ENCODE results near the gene SLC9C1. TPM values are rescaled to one million over a fixed set of nuclear protein-coding genes. Genes with fewer than 3 reads are reported as not detected.
"Not testable (repeated sequence)": the region's sequence is repeated elsewhere in the genome, so short reads cannot be mapped to it uniquely, and the experiment has no call there.

SLC9C1 gene
- total RNA-seq, 5 donors from 2014 or later (not counting 1 experiment from before 2014, with no cell fraction given) = not detected

- no peak for ATAC-seq (replicated peaks in 1 of 4)
- 100% methylated on average over 1 of the region's 1 CpG for WGBS (ENCODE audit: insufficient coverage)
- ChIA-PET CTCF (no interaction called here), POLR2A (no interaction called here)
- H3K36me3 ChIP-seq (ENCODE audit: control insufficient read depth in 2 of 2, extremely low read depth in 1 of 2, insufficient read depth in 1 of 2, low read length in 1 of 2) = no peaks in the 10 kb centered on the region
- peaks cover 0 to 6% of the 10 kb centered on the region in 2 donors for H3K27me3 Mint-ChIP-seq
- peaks cover 0 to 8% of the 10 kb centered on the region in 2 experiments for H3K27me3 ChIP-seq (replicated peaks in 1 of 2; ENCODE audit: control insufficient read depth in 2 of 2, extremely low read depth in 1 of 2, insufficient read depth in 2 of 2, low read length in 1 of 2)
- peaks cover 12 to 31% (median 15%) of the 10 kb centered on the region in 3 donors for H3K9me3 Mint-ChIP-seq
- peaks cover 1% of the 10 kb centered on the region for H3K36me3 Mint-ChIP-seq
- H3K4me1 ChIP-seq (ENCODE audit: control insufficient read depth in 1 of 2, extremely low read depth in 1 of 2, insufficient read depth in 2 of 2, low read length in 2 of 2) = no peaks in the 10 kb centered on the region
- peaks cover 3% of the 10 kb centered on the region for H3K9me3 ChIP-seq
- H3K27ac Mint-ChIP-seq = no peak overlapping the region
- H3K4me3 Mint-ChIP-seq = no peak overlapping the region
- no peak overlapping the region for H3K27ac ChIP-seq (ENCODE audit: low read length)
- DNase-seq = no peak
- H3K4me1 Mint-ChIP-seq = no peaks in the 10 kb centered on the region
- no peak overlapping the region for H3K4me3 ChIP-seq (ENCODE audit: control insufficient read depth in 1 of 2, extremely low read depth in 1 of 2, low read length in 1 of 2)
These were observed 96.9 kb downstream of the SLC9C1 start for GRCh38 chr3:112197131-112197530.

DNA sequence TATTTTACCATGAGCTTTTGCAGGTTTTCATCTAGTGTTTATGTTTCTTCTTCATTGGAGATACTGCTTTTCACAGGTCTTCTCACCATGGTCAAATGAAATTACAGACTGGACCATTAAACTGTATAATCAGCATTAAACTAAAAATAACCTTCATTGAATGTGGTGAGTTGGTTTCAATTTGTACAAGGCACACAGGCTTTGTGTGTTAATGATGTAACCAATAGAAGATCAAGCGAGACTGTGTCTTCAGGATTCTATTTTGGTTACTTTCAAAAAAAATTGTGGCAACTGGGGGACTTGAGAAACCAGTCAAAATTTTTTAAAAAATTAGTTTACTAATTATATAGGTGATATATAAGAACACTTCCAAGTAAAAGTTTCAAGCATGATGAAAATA lies 106.7 kb downstream of the SLC9C1 start:
- H3K27me3 ChIP-seq (replicated peaks in 1 of 2; ENCODE audit: control insufficient read depth in 2 of 2, extremely low read depth in 1 of 2, insufficient read depth in 2 of 2, low read length in 1 of 2) = no peaks in the 10 kb centered on the region
- no CpG with 5 or more reads among the region's 1 CpG for WGBS (ENCODE audit: insufficient coverage)
- H3K4me3 Mint-ChIP-seq = no peak overlapping the region
- H3K27ac ChIP-seq (ENCODE audit: low read length) = no peak overlapping the region
- peaks cover 4 to 13% (median 11%) of the 10 kb centered on the region in 3 donors for H3K9me3 Mint-ChIP-seq
- peaks cover 0 to 3% (median 2%) of the 10 kb centered on the region in 3 donors for H3K4me1 Mint-ChIP-seq
- ATAC-seq (replicated peaks in 1 of 4) = no peak
- peaks cover 8% of the 10 kb centered on the region in 2 donors for H3K27me3 Mint-ChIP-seq
- no peaks in the 10 kb centered on the region for H3K4me1 ChIP-seq (ENCODE audit: control insufficient read depth in 1 of 2, extremely low read depth in 1 of 2, insufficient read depth in 2 of 2, low read length in 2 of 2)
- ChIA-PET POLR2A (interaction anchor here in 1 of 2 donors (0.7 kb wide), 1 partner anchor 81 kb away, joined by 3 read pairs; no protein-coding TSS in a partner anchor), CTCF (interaction anchor here in 1 of 2 donors (0.6 kb wide), 1 partner anchor 607 kb away, joined by 3 read pairs; no protein-coding TSS in a partner anchor)
- H3K36me3 Mint-ChIP-seq = peaks cover 12% of the 10 kb centered on the region
- H3K36me3 ChIP-seq (ENCODE audit: control insufficient read depth in 2 of 2, extremely low read depth in 1 of 2, insufficient read depth in 1 of 2, low read length in 1 of 2) = no peaks in the 10 kb centered on the region
- no peak overlapping the region for H3K27ac Mint-ChIP-seq
- no peak overlapping the region for H3K4me3 ChIP-seq (ENCODE audit: control insufficient read depth in 1 of 2, extremely low read depth in 1 of 2, low read length in 1 of 2)
- H3K9me3 ChIP-seq = no peaks in the 10 kb centered on the region
- no peak for DNase-seq

- CTCF ChIA-PET; H3K27me3 Mint-ChIP-seq; H3K9me3 Mint-ChIP-seq; H3K27ac Mint-ChIP-seq; H3K4me3 ChIP-seq (ENCODE audit: control insufficient read depth in 1 of 2, extremely low read depth in 1 of 2, low read length in 1 of 2); H3K4me1 Mint-ChIP-seq; H3K36me3 ChIP-seq (ENCODE audit: control insufficient read depth in 2 of 2, extremely low read depth in 1 of 2, insufficient read depth in 1 of 2, low read length in 1 of 2); H3K9me3 ChIP-seq; H3K27me3 ChIP-seq (replicated peaks in 1 of 2; ENCODE audit: control insufficient read depth in 2 of 2, extremely low read depth in 1 of 2, insufficient read depth in 2 of 2, low read length in 1 of 2); H3K4me3 Mint-ChIP-seq; POLR2A ChIA-PET; DNase-seq; H3K27ac ChIP-seq (ENCODE audit: low read length); H3K36me3 Mint-ChIP-seq; H3K4me1 ChIP-seq (ENCODE audit: control insufficient read depth in 1 of 2, extremely low read depth in 1 of 2, insufficient read depth in 2 of 2, low read length in 2 of 2): not testable (repeated sequence)
- peak in 1 of 4 experiments; percentile 23 for ATAC-seq (replicated peaks in 1 of 4)
- WGBS (ENCODE audit: insufficient coverage) = 38% methylated on average over 8 of the region's 42 CpGs
These were observed 108.5 kb downstream of the SLC9C1 start for GRCh38 chr3:112185423-112186035.

DNA sequence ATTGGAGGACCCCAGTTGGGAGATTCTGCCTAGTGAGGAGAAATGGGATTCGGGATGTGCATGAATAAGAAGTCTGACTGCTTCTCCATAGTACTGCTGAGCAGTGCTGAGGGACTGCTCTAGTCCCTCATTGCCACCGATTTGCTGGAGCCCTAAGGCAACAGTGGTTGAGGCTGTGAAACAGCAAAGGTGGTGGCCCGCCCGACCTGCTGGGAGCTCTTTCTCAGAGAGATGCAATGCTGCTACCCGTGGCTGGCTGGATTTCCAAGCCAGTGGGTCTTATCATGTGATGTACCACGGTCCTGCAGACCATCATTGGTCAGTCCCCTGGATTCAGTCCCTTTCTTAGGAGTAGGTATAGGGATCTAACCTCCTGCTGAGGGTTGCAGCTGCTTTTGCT lies 118.4 kb downstream of the SLC9C1 start:
- peaks cover 0 to 3% of the 10 kb centered on the region in 2 donors for H3K27me3 Mint-ChIP-seq
- CTCF ChIA-PET = interaction anchor here in 1 of 2 donors (0.6 kb wide), 1 partner anchor 134 kb away, joined by 3 read pairs; no protein-coding TSS in a partner anchor
- DNase-seq (no peak), ATAC-seq (replicated peaks in 1 of 4) (no peak)
- H3K4me3 Mint-ChIP-seq = no peak overlapping the region
- no peaks in the 10 kb centered on the region for H3K9me3 ChIP-seq
- H3K4me1 ChIP-seq (ENCODE audit: control insufficient read depth in 1 of 2, extremely low read depth in 1 of 2, insufficient read depth in 2 of 2, low read length in 2 of 2) = no peaks in the 10 kb centered on the region
- no peak overlapping the region for H3K4me3 ChIP-seq (ENCODE audit: control insufficient read depth in 1 of 2, extremely low read depth in 1 of 2, low read length in 1 of 2)
- no peak overlapping the region for H3K27ac Mint-ChIP-seq
- POLR2A ChIA-PET = no interaction called here
- WGBS (ENCODE audit: insufficient coverage) = 83% methylated on average over 6 of the region's 6 CpGs
- no peaks in the 10 kb centered on the region for H3K4me1 Mint-ChIP-seq
- H3K27me3 ChIP-seq (replicated peaks in 1 of 2; ENCODE audit: control insufficient read depth in 2 of 2, extremely low read depth in 1 of 2, insufficient read depth in 2 of 2, low read length in 1 of 2) = peaks cover 0 to 18% of the 10 kb centered on the region in 2 experiments
- no peaks in the 10 kb centered on the region for H3K36me3 Mint-ChIP-seq
- H3K36me3 ChIP-seq (ENCODE audit: control insufficient read depth in 2 of 2, extremely low read depth in 1 of 2, insufficient read depth in 1 of 2, low read length in 1 of 2) = no peaks in the 10 kb centered on the region
- no peak overlapping the region for H3K27ac ChIP-seq (ENCODE audit: low read length)
- no peaks in the 10 kb centered on the region for H3K9me3 Mint-ChIP-seq

DNA sequence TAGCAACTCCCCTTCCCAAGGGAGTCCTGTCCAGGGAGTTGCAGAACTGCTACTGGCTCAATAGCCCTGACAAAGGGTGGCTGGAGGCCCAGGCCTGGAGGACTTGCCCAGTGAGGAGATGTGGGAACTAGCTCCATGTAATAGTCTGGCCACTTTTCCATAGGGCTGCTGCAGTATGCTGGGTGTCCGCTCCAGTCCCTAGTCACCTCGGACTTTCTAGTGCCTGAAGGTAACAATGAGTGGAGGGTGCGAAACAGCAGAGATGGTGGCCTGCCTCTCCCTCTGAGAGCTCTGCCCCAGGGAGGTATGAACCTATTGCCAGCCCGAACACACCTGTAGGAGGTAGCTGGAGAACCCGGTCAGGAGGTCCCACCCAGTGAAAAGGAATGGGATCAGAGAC lies 119.0 kb downstream of the SLC9C1 start:
- Mint-ChIP-seq H3K27ac (no peak overlapping the region), H3K4me1 (no peaks in the 10 kb centered on the region), H3K27me3 (peaks cover 0 to 3% of the 10 kb centered on the region in 2 donors), H3K4me3 (no peak overlapping the region), H3K9me3 (no peaks in the 10 kb centered on the region), H3K36me3 (no peaks in the 10 kb centered on the region)
- Histone ChIP-seq H3K9me3 (no peaks in the 10 kb centered on the region), H3K27me3 (replicated peaks in 1 of 2; ENCODE audit: control insufficient read depth in 2 of 2, extremely low read depth in 1 of 2, insufficient read depth in 2 of 2, low read length in 1 of 2) (peaks cover 0 to 18% of the 10 kb centered on the region in 2 experiments), H3K27ac (ENCODE audit: low read length) (no peak overlapping the region), H3K4me1 (ENCODE audit: control insufficient read depth in 1 of 2, extremely low read depth in 1 of 2, insufficient read depth in 2 of 2, low read length in 2 of 2) (no peaks in the 10 kb centered on the region), H3K4me3 (ENCODE audit: control insufficient read depth in 1 of 2, extremely low read depth in 1 of 2, low read length in 1 of 2) (no peak overlapping the region), H3K36me3 (ENCODE audit: control insufficient read depth in 2 of 2, extremely low read depth in 1 of 2, insufficient read depth in 1 of 2, low read length in 1 of 2) (no peaks in the 10 kb centered on the region)
- ChIA-PET POLR2A (no interaction called here), CTCF (no interaction called here)
- DNase-seq (no peak), ATAC-seq (replicated peaks in 1 of 4) (no peak)
- 90% methylated on average over 5 of the region's 5 CpGs for WGBS (ENCODE audit: insufficient coverage)

- Mint-ChIP-seq H3K9me3 (peaks cover 0 to 2% (median 2%) of the 10 kb centered on the region in 3 donors), H3K4me1 (no peaks in the 10 kb centered on the region), H3K27ac (no peak overlapping the region), H3K4me3 (no peak overlapping the region), H3K27me3 (peaks cover 0 to under 1% of the 10 kb centered on the region in 2 donors), H3K36me3 (no peaks in the 10 kb centered on the region)
- Histone ChIP-seq H3K4me3 (ENCODE audit: control insufficient read depth in 1 of 2, extremely low read depth in 1 of 2, low read length in 1 of 2) (no peak overlapping the region), H3K27ac (ENCODE audit: low read length) (no peak overlapping the region), H3K9me3 (no peaks in the 10 kb centered on the region), H3K4me1 (ENCODE audit: control insufficient read depth in 1 of 2, extremely low read depth in 1 of 2, insufficient read depth in 2 of 2, low read length in 2 of 2) (no peaks in the 10 kb centered on the region), H3K36me3 (ENCODE audit: control insufficient read depth in 2 of 2, extremely low read depth in 1 of 2, insufficient read depth in 1 of 2, low read length in 1 of 2) (no peaks in the 10 kb centered on the region), H3K27me3 (replicated peaks in 1 of 2; ENCODE audit: control insufficient read depth in 2 of 2, extremely low read depth in 1 of 2, insufficient read depth in 2 of 2, low read length in 1 of 2) (peaks cover 0 to 16% of the 10 kb centered on the region in 2 experiments)
- DNase-seq (no peak), ATAC-seq (replicated peaks in 1 of 4) (no peak)
- WGBS (ENCODE audit: insufficient coverage) = 95% methylated on average over 3 of the region's 3 CpGs
- ChIA-PET CTCF (no interaction called here), POLR2A (no interaction called here)
These were observed 122.9 kb downstream of the SLC9C1 start for GRCh38 chr3:112171144-112171543.
